ENCODE measurements around the gene AOAH. TPM values are rescaled to one million over a fixed set of nuclear protein-coding genes. Genes with fewer than 3 reads are reported as not detected.

Gene AOAH
- total RNA-seq, 1 donor from 2014 or later, result 0.92 TPM

DNA sequence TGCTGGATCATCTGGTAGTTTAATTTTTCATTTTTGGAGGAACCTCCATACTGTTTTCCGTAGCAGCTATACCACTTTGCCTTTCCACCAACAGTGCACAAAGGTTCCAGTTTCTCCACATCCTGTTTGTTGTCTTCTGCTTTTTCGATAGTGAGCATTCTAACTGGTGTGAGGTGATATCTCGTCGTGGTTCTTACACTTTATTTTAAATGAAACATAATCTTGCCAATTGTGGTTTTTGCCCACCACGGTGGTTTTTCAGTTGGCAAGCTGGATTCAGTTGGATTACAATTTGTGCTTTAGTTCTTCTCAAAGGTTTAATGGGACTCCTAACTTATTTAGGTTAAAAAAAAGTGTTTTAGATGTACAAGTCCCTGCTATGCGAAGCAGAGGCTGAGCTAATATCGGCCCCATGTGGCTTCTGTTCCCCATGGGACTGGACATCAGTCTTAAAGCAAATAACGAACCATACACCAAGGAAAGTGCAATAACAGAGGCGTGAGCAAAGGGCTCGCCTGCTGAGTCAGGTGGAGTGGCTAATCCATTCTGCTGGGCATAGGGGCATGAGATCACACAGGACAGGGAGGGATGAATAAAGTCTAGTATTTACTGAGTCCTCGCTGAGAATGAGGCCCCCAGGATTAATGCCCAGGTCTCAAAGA, 153.6 kb downstream of the AOAH start:
- no peak for DNase-seq (ENCODE audit: extremely low spot score, unreplicated experiment)
- Mint-ChIP-seq H3K36me3 (no peaks in the 10 kb centered on the region), H3K9me3 (no peaks in the 10 kb centered on the region), H3K27me3 (no peaks in the 10 kb centered on the region), H3K4me1 (ENCODE audit: unreplicated experiment) (peaks cover 10% of the 10 kb centered on the region), H3K4me3 (no peak overlapping the region), H3K27ac (no peak overlapping the region)
- TF ChIP-seq, protein P1, sequence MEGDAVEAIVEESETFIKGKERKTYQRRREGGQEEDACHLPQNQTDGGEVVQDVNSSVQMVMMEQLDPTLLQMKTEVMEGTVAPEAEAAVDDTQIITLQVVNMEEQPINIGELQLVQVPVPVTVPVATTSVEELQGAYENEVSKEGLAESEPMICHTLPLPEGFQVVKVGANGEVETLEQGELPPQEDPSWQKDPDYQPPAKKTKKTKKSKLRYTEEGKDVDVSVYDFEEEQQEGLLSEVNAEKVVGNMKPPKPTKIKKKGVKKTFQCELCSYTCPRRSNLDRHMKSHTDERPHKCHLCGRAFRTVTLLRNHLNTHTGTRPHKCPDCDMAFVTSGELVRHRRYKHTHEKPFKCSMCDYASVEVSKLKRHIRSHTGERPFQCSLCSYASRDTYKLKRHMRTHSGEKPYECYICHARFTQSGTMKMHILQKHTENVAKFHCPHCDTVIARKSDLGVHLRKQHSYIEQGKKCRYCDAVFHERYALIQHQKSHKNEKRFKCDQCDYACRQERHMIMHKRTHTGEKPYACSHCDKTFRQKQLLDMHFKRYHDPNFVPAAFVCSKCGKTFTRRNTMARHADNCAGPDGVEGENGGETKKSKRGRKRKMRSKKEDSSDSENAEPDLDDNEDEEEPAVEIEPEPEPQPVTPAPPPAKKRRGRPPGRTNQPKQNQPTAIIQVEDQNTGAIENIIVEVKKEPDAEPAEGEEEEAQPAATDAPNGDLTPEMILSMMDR (conservative IDR thresholded peaks at IDR 0.05), result no peak

DNA sequence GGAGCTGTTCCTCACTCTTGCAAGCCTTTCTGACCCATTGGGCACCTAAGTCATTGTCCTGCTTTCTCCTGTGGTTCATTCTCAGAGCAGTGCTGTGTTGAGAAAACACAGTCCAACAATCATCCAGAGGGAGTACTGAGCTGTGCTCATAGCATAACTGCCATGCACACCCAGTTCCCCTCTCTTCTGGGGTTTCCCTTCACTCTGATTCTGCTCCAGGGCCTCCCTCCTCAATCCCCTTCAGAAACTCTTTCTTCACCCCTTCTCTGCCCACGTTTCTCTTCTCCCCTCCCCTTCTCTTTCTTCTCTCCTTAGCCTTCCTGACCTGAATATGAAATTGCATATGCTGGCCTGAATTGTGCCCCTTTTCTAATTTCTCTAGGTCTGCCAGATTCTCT, 155.8 kb downstream of the AOAH start:
- no peak overlapping the region for H3K27ac Mint-ChIP-seq
- H3K9me3 Mint-ChIP-seq, result no peaks in the 10 kb centered on the region
- TF ChIP-seq, protein P1 (conservative IDR thresholded peaks at IDR 0.05), result no peak
- no peaks in the 10 kb centered on the region for H3K4me1 Mint-ChIP-seq (ENCODE audit: unreplicated experiment)
- H3K36me3 Mint-ChIP-seq, result no peaks in the 10 kb centered on the region
- H3K4me3 Mint-ChIP-seq, result no peak overlapping the region
- DNase-seq (ENCODE audit: extremely low spot score, unreplicated experiment), result no peak
- H3K27me3 Mint-ChIP-seq, result no peaks in the 10 kb centered on the region

DNA sequence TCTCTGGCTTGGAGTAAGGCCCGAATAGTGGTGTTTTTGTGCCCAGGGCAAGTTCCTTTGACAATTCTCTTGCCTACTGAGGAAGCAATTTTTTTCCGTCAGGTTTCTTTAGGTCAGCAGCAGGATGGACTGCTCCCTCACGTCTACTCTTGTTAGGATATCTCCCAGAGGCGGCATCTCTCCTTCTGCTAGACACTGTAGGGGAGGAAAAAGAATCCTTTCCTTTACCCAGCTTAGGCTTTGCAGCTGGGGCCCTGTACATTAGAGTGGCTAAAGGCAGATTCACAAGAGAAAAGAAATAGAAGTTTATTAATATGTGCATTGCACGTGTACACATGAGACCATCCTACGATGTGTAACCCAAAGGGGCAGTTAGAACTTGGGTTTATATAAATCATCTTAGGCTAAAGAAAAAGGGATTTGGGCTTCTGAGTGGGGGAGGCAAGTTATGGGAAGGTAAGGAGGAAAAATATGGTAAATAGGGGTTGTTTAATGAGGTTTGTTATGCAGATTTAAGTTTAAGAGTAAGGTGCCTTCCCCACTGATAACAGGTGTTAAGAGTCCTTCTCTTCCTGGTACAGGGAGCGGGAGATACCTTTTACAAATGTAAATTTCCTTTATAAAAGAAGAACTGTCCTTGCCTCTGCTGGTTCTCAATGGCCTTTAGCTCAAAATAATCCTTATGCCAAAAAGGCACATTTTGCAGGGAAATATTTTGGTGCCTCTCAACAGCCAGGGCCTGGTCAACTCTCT, 156.4 kb downstream of the AOAH start:
- TF ChIP-seq, protein P1 (conservative IDR thresholded peaks at IDR 0.05), result no peak
- no peaks in the 10 kb centered on the region for H3K4me1 Mint-ChIP-seq (ENCODE audit: unreplicated experiment)
- no peak overlapping the region for H3K4me3 Mint-ChIP-seq

DNA sequence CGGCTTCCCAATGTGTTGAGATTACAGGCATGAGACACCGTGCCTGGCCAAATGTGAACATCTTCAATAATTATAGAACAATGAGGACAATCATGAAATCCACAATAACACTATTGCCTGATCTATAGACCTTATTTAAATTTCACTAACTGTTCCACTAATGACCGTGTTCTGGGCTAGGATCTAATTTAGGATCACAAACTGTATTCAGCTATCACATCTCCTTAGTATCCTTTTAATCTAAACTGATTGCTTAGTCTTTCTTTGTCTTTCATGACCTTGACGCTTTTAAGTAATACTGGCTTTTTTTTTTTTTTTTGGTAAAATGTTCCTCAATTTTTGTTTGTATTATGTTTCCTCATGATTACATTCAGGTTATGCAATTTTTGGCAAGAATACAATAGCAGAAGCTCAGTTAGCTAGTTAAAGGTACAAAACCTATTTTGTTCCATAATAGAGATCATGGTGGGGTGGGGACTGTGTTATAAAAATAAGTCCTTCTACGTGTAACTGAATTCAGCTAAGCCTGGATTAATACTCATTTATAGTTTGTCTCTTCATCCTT, 158.4 kb downstream of the AOAH start:
- Mint-ChIP-seq H3K9me3 (no peaks in the 10 kb centered on the region), H3K4me1 (ENCODE audit: unreplicated experiment) (no peaks in the 10 kb centered on the region), H3K36me3 (no peaks in the 10 kb centered on the region), H3K27ac (no peak overlapping the region), H3K4me3 (no peak overlapping the region), H3K27me3 (no peaks in the 10 kb centered on the region)
- TF ChIP-seq, protein P1 (conservative IDR thresholded peaks at IDR 0.05), result no peak
- no peak for DNase-seq (ENCODE audit: extremely low spot score, unreplicated experiment)

More for the DNA sequence above, 156.4 kb downstream of the AOAH start:
- Mint-ChIP-seq H3K27ac (no peak overlapping the region), H3K36me3 (no peaks in the 10 kb centered on the region), H3K27me3 (no peaks in the 10 kb centered on the region), H3K9me3 (no peaks in the 10 kb centered on the region)
- DNase-seq (ENCODE audit: extremely low spot score, unreplicated experiment), result no peak

DNA sequence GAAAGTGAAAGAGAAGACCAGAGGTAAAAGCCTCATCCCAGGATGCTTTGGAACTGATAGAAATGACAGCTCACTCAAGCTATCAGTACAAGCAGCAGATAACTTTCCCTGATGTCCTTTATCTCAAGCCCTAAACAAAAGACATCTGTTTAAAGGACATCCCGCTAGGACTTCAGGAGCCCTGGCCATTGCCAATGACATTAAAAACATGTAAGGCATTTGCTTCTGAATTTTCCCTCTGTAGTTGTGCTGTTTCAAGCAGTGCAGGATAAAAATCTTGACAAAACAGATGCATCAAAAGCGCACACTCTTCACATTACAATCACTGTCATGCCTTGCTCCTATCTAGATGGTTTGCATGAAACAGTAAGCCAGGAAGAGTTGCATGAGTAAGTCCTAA, 159.8 kb downstream of the AOAH start:
- Mint-ChIP-seq H3K4me1 (ENCODE audit: unreplicated experiment) (no peaks in the 10 kb centered on the region), H3K27me3 (no peaks in the 10 kb centered on the region), H3K4me3 (no peak overlapping the region), H3K9me3 (no peaks in the 10 kb centered on the region), H3K27ac (no peak overlapping the region), H3K36me3 (peaks cover 3% of the 10 kb centered on the region)
- TF ChIP-seq, protein P1 (conservative IDR thresholded peaks at IDR 0.05), result no peak
- DNase-seq (ENCODE audit: extremely low spot score, unreplicated experiment), result no peak
